Hematopoietic multipotent progenitor cell treated with erythropoietin and hydrocortisone succinate and interleukin-3 and kit ligand, for 6 days (in vitro differentiated cells): ENCODE measurements around the gene FOXK1.

ENCODE experiments used
- DNase-seq: peaks from one replicate; pipeline ENCODE4 v3.0.0-alpha.2; 2015

The FOXK1 gene

DNA sequence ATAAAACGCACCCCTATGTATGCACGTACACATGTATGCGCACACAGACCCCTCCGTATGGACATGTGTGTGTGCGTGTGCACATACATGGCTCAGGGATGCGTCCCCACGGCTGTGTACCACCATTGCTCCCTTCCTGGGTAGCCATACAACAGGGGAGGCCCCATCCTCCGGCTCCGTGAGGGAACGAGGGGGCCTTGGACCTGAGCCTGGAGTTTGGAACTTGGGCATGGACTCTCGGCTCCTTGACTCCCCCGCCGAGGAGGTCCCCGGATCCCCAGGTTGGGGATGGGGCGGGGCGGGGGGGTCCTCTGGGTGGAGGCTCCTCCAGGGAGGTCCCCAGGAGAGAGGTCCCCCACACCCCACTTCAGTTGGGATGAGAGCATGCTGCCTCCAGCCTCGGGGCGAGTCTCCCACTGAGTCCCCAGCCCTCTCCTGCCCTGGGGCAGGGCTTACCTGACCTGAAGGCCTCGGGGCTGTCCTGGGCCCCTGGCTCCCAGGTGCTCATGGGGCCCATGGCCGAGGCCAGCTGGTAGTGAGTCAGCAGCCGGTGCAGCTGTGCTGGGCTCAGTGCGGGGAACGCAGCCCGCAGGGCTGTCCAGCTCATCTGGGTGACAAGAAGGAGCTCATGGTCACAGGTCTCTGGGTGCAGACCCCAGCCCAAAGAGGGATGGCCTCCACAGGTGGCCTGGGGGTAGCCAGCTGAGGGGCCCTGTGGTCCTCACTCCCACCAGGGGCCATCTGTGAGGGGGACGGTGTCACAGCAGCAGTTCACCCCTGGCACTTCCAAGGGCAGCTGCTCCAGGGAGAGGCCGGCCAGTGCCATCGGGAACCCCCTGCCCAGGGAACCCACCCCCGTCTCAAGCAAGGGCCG lies 123.3 kb downstream of the FOXK1 start:
- DNase-seq, result no peak

DNA sequence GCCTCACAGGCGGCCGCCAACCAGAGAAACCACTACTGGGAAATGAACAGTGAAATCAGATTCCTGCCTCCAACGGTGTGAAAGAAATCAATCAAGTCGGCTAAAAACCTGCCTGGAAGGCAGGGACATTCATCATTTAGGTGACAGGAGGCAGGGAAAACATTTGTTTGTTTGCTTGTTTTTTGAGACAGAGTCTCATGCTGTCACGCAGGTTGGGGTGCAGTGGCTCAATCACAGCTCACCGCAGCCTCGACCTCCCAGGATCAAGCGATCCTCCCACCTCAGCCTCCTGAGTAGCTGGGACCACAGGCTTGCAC lies 123.8 kb downstream of the FOXK1 start:
- DNase-seq, result no peak

DNA sequence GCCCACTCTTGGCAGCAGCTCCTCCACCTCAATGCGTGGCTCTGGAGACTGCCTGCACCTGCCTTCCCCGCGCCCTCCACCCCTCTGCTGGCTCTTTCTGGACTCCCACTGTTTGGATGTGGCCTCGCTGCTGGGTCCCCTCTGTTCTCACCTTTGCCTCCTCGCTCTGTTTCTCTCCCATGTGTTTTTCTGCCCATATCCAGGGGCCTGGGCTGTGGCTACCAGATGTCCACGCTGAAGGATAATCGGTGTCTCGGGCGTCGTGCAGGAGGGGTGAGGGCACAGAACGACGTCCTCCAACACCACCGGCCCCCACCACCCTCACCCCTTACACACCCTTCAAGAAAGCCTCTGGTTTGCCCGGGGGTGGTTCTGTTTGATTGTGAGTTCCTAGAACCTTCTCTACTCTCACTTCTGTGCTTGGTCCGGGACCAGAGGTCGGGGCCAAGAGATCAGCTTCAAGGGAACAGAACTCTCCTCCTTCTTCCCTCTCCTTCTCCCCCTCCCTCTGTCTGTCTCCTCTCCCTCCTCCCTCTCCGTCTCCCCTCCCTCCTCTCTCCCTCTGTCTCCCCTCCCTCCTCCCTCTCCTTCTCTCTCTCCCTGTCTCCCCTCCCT lies 125.0 kb downstream of the FOXK1 start:
- DNase-seq, result no peak

DNA sequence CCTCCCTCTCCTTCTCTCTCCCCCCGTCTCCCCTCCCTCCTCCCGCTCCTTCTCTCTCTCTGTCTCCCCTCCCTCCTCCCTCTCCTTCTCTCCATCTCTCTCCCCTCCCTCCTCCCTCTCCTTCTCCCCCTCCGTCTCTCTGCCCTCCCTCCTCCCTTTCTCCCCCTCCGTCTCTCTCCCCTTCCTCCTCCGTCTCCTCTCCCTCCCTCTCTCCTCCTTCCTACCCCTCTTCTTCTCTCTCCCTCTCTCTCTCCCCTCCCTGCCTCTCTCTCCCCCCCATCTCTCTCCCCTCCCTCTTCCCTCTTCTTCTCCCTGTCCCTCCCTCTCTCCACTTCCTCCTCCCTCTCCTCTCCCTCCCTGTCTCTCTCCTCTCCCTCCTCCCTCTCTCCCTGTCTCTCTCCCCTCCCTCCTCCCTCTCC lies 125.5 kb downstream of the FOXK1 start:
- no peak for DNase-seq

DNA sequence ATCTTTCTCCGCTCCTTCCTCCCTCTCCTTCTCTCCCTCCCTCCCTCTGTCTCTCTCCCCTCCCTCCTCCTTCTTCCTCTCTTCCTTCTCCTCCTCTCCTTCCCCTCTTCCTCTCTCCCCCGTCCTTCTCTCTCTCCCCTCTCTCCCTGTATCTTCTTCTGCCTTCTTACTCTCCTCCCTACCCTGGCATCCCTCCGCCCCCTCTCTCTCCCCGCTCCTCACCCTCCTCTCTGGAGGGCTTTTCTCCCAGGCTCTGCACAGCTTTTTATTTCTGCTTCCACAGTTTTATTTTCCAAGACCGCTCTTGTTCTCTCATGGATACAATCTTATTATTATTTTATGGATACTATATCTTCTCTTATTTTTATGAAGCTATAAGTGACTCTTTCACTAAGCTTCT lies 125.9 kb downstream of the FOXK1 start:
- no peak for DNase-seq

DNA sequence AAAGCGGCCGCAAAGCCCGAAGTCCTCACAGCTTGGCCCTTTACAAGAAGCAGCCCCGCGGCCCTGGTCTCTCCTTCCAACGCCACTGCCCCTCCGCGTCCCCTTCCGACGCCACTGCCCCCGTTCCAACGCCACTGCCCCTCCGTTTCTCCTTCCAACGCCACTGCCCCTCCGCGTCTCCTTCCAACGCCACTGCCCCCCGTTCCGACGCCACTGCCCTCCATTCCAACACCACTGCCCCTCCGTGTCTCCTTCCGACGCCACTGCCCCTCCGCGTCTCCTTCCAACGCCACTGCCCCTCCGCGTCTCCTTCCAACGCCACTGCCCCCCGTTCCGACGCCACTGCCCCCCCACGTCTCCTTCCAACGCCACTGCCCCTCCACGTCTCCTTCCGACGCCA lies 126.5 kb downstream of the FOXK1 start:
- DNase-seq, result no peak

DNA sequence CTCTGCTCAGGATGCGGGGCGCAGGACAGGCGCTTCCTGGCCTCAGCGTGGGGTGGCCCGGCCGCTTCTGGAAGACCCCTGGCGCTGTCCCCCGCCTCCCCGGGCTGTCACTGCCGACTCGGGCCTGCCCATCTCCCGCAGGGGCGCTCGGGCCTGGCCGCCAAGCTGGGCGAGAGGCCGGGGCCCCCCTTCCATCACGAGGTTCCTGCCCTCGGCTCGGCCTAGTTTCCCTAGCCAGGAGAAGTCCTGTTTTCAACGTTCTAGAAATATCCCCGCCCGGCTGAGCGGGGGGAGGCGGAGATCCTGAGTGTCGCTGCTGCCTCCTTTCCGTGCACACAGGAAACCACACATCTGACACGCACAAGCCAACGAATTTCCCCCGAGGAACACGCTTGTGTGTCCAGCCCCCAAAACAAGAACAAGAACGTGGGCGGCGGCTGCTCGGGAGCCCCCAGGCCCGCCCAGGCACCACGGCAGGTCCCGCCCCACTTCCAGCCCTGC lies 127.0 kb downstream of the FOXK1 start:
- peak; percentile 30 for DNase-seq

DNA sequence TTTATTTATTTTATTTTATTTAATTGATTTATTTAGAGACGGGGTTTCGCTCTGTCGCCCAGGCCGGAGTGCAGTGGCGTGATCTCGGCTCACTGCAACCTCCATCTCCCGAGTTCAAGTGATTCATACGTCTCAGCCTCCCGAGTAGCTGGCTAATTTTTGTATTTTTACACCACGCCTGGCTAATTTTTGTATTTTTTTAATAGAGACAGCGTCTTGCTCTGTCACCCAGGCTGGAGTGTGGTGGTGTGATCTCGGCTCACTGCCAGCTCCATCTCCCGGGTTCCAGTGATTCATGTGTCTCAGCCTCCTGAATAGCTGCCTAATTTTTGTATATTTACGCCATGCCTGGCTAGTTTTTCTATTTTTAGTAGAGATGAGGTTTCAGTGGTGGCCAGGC lies 127.6 kb downstream of the FOXK1 start:
- DNase-seq, result no peak

DNA sequence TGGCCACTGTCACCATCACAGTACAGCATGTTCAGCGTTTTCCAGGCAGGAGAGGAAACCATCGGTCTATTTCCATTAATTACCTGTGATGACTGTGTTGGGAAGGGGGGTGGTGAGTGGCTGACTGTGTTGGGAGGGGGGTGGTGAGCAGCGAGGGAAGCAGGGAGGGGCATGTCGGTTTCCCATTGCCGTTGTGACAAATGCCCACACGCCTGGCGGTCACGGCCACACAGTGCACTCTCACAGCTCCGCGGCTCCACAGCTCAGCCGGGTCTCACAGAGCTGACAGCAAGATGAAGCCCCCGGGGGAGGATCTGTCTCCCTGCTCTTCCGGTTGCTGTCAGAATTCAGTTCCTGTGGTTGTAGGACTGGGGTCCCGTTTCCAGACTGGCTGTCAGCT lies 132.3 kb downstream of the FOXK1 start:
- DNase-seq, result peak; percentile 27

DNA sequence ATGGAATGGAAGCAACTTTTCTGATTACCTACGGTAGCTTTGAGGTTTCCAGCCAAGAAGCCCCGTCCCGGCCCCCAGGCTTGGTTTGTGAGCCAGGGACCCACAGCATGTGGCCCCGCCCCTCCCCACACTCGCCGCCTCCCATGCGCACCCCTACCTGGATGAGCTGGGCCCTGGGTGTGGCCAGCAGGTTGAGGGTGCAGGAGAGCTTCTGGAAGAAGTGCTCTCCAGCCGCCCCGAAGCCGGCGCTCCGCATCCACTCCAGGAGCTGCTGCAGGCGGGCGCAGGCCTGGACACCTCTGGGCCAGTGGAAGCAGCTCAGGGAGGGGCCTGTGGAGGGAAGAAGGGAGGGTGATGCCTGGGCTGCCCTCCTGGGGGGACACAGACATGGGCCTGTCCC lies 133.0 kb downstream of the FOXK1 start:
- no peak for DNase-seq

DNA sequence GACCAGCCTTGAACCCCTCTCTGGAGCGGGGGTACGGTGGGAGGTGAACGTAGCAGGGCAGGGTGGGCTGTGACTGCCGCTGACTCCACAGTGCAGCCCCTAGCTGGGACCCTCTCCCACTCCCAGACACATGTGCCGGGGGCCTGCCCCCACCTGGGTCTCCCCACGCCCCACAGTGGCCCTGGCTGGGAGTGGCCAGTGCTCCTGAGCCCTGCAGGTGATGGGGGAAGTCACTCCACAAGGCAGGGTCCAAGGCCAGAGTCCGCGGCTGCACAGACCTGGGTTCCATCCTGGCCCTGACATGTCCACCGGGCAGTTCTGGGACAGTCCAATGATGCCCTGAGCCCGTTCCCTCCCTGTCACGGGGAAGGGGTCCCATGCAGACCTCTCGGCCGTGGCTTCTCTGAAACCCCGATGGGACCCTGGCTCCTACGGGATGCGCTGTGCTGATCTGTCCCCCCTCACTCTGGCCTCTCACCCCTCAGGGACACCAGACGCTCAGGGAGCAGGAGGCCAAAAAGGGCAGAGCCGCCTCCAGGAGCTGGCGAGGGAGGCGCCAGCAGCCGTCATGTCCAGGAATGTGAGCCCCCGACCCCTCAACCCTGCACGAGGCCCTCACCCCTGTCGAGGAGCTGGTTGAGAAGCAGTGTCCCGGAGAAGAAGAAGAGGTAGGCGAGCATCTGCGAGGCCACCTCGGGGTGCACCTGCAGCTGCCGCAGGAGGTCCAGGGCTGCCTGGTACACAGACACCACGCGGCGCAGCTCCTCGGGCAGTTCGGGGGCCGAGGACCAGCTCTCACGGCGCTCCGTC lies 133.7 kb downstream of the FOXK1 start:
- no peak for DNase-seq

DNA sequence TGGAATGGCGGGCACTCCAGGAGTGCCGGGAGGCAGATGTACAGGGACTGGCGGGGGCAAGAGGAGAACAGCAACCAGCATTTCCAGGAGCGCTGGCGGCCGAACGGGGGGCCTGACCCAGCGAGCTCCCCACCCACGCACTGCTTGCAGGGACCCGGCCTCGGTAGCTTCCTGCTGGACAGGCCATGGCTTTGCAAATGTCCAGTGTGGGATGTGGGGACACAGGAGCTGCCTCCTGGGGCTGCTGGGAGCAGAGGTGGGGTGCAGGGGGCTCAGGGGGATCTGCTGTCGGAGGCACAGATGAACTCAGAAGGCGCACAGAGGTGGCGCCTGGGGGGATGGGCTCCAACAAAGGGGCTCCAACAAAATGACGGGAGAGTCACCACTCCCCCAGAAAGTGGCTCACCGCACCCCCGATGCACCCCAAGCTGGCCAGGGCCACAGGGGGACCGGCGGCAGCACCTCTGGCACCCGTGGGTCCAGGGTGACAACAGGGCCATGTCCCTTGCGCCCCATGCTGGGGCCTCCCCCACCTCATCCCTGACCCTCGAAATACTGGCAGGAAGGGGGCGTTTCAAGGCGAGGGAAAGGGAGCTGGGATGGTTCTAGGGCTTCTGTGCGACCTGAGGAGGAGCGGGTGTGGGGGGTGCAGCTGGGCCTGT lies 134.5 kb downstream of the FOXK1 start:
- DNase-seq, result no peak

DNA sequence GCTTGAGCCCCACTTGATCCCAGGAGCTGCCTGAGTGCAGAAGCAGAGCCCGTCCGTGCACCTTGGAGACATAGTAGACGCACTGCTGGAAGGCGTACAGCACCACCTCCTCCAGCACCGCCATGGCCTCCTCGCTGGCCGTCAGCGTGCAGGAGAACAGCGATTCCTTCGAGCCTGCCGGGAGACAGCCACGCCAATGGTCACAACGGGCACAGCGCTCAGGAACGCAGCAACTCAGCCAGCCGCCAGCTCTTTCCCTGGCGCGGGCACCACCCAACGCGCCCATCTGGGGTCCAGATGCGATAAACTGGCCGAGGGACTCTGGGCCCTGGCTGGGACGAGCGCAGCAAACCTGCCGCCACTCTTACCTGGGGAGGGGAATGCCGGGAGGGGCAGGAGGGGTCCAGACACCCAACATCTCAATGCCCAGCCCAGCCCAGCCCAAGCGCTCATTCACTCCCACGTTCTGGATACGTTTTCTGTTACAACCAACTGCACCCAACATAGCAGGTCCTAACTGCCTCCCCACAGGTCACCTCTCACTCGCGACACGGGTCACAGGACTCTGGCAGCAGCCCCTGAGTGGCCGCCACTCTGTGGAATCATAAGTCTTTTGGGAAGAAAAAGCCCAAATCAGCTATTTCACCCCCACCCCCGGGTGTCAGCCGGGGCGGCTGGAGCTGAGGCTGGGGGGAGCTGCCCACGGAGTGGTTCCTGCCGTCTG lies 135.2 kb downstream of the FOXK1 start:
- no peak for DNase-seq

DNA sequence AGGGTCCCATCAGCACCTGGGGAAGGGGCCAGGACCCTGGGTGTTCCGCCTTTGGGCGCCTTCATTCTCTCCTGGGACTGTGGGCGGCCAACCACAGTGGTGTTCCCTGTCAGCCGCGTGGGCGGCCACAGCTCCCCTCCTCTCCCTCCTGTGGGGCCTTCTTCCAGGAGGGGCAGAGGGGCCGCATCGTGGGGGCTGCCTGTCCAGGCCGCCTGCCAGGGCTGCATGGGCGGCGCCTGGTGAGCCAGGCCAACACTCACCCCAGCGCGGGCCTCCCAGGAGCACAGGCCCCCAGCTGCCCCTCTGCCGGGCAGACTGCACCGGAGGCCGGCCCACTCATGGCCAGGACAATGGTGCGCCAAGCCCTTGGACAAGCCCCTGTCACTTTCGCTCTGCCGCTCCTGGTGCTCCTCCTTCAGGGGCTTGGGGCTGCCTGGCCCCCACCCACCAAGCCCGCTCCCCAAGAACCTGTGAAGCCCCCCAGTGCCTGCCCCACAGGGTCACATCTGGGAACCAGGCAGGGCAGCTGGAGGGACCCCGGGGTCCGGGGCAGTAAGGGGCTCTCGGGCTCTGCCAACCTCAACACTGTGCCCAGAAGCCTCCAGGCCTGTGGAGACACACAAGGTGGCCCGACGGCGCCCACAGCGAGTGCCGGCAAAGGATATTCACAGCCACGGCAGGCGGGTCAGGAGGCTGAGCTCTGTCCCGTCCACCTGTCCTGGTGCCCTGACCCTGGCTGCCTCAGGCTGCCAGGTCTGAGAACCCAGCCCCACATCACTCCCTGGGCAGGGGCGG lies 136.1 kb downstream of the FOXK1 start:
- DNase-seq, result no peak

DNA sequence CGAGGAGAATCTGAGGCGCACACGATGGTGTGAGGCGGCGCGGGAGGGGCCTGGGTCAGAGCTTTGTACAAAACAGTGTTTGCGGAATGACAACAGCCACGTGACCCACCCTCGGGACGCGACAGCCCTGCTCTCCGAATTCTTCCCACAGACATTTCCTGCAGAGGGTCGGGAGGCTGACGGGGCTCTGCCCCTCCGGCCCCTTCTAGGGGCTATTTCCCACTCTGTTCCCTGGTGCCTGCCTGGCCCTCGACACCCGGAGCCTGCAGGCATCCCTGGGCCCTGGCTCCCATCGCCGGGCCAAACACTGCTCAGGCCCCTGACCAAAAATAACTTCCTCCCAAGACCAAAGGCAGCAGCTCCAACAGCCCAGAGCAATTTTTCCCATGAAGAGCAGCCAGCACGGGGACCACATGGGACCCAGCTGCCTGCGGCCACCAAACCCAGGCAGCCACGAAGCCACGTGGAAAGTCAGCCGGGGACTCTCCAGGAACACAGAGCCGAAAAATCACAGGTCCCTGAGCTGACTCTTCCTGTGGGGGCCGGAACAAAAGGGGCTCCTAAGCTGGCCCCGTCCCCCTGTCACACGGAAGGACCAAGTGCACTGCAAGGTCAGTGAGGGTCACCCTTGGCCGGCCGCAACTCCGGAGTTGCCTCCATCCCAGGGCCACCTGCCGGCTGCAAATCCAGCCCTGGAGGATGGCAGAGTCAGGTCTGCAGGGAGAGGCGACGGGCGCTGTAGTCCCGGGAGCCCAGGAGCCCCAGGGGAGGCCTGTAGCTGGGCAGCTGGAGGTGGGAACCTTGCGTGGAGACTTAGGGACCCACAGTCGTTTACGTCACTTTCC lies 137.7 kb downstream of the FOXK1 start:
- no peak for DNase-seq

DNA sequence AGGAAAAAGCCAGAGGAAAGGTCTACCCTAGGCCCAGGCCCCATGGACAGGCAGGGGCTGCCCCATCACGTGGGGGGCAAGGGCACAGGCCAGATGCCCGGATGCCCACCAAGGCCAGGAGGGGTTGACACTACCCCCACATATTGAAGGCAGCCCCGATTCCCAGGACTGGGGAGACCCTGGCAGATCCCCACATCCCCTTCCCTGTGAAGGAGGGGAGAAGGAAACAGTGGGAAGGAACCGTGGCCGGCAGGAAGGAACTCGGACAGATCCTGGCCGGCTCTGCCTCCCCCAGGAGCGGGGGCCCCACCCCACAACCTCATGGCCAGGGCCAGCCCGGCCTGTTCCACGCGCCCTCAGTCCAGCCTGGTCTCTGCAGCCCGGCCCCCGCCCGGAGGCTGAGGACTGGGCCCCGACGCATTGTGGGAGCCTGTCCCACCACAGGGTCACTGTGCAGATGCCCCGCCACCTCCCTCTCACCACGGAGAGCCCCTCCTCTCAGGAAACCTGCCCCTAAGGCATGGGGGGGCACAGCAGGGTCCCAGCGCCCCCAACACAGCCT lies 138.4 kb downstream of the FOXK1 start:
- DNase-seq, result no peak
